ENCODE measurements around the gene ZNF101.

The ZNF101 gene

GRCh38 chr19:19668230-19669012 lies at the start of gene ZNF101:
Gene ZNF101 (plus strand): TSS chr19:19668839. CDS start chr19:19668964, 125 bp downstream.
- peak; percentile 55 to 76 for DNase-seq

- no peak for DNase-seq
Observed at GRCh38 chr19:19619181-19619848, 49.3 kb upstream of the ZNF101 start.

DNA sequence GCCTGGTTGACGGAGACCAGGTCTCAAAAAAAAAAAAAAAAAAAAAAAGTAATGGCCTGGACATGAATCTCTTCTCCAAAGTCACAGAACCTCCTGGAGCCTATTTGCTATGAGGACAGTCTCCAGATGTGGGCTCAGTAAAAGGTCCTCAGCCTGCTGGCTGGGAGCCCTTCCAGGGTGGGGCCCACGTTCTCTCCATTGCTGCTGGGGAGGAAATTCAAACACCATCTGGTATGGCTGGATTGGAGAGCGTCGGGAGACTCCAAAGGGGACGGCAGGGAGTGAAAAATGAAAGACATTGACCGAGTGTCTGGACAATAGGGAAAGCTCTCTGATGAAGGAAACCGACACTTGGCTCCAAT lies 48.8 kb upstream of the ZNF101 start:
- no peak for DNase-seq

- no peak for DNase-seq
Observed at GRCh38 chr19:19623383-19623782, 45.3 kb upstream of the ZNF101 start.

DNA sequence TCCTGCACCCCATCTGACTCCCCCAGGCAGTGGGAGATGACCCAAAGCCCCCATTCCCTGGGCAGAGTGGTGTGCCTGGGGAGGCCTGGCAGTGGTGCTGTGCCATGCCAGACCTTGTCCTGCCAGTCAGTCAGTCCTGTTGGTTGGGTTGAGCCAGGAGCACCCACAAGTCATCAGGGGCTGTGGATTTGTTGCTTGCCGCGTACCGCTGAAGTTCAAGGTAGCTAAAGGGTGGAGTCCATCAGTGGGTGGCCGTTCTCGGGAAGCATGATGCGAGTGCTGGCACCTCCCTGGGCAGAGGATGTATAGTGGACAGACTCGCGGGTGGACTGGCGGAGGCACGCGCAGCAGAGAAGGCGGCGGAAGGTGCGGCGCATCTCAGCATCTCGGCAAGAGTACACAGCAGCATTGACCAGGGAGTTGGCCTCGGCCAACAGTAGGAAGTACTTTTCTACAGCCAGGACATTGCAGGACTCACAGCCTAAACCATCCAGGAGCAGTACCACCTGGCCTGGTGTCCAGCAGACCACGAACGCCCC lies 44.5 kb upstream of the ZNF101 start:
- DNase-seq, result no peak

DNA sequence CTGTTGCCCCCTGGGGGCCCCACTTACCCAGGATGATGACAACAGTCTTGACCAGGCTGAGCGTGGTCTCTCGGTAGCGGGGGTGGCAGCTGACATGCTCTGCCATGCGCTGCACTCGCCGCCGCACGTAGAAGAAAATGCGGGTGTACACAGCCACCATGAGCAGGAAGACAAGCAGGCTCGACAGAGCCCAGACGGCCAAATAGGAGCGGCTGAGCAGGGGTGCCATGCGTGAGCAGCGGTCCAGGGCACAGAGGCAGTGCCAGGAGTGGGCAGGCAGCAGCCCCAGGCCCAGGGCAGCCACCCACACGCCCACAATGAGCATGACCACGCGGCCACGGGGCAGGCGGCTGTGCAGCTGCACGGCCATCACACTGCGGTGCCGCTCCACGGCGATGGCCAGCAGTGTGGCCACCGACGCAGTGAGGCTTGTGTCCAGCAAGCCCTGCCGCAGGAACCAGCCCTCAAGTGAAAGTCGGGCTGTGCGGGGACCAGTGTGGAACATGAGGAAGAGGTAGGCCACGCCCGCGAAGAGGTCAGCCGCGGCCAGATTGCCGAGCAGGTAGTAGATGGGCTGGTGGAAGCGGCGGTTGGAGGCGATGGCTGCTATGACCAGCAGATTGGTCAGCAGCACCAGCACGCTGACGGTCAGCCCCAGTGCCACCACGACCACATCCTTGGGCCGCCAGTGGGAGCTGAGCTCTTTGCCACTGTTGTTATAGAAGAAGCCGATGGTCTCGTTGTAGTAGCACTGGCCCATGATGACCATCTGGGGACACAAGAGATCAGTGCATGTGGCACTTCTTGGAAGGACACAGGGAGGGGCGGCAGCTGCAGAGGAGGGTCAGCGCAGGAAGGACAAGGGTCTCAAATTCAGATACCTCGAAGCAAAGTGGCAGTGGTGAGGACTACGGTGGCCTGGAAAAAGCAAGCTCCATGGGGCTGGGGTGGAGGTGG lies 41.8 kb upstream of the ZNF101 start:
- no peak for DNase-seq

DNA sequence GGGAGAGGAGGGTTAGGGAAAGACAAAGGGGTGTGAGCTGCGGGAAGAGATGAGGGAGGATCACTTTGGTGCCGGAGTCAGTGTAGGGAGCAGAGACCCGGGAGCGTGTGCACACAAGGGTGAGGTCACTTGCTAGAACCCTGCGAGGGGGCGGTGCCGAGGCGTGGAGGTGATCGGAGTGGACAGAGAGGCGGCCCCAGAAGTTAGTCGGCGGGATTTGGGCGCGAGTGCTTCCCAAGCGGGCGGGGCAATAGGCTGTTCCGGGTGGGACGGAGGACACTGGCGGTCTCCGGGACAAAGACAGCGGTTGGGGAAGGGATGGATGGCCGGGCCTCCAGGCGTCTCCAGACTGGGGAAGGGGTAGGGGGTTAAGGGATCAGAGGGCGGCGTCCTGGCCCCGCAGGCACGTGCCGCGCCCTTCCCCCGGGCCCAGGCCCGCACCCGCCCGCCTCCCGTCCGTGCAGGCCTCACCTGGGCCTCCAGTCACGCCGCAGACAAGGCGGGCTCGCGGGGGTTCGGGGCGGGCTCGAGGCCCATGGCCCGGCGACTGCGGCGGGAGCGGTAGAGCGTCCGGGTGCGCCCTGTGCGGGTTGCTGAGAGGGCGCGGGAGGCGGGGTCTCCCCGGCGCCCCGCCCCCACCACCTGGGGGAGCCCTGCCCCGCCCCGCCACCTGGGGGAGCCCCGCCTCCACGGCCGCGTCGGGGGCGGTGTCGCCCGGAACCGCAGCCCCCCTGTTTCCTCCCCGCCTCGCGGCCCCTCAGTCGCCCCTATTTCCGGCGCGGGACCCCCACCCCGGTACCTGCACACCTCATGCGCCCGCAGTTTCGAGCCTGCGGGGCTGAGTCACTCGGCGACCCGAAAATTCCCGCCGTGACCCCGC lies 40.8 kb upstream of the ZNF101 start, which contains the start of gene LPAR2:
LPAR2 (minus strand) TSS at position 600 of the 880 bp plus-strand sequence. CDS start 945 bp downstream, outside the sequence.
- no peak for DNase-seq

DNA sequence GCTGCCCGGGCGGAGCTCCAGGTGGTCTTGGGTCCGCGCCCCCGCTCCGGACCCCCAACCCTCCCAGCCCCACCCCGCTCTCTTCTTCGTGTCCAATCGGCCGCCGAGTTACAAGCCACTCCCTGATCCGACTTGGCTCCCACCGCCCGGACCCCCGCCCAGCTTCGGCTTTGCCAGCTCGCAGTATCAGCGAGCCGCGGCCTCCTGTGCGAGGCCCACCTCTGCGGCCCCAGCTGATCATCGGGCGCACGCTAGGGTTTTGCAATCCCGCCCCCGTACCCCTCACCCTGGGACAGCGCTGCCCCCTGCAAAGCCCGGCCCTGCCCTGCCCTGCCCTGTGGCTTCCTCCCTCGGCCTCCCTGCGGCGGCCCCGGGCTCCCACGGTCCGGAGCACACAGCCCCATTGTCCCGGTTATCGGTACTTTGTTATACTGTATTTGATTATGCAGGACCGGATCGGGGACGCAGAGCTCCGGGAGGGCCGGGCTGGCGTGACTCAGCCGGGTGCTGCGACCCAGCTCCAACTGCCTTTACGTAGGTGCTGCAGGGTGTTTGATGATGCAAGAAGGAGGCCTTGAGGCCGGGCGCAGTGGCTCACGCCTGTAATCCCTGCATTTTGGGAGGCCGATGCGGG lies 40.0 kb upstream of the ZNF101 start:
- DNase-seq, result no peak

DNA sequence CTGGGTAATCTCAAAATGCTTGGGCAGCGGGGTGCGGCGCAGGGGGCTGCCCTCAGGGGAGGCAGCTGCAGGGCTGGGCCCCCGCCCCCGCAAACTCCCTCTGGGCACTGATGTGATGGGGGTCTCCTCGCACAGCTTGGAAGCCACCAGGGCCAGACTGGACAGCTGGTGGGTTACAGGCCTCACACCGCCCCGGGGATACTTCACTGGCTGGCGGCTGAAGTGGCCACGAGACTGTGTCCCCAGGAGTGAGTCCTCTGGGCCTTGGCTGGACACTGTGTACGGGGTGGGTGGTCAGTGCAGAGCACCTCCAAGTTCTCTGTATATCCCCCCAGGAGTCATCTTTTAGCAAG lies 38.6 kb upstream of the ZNF101 start:
- DNase-seq, result no peak

DNA sequence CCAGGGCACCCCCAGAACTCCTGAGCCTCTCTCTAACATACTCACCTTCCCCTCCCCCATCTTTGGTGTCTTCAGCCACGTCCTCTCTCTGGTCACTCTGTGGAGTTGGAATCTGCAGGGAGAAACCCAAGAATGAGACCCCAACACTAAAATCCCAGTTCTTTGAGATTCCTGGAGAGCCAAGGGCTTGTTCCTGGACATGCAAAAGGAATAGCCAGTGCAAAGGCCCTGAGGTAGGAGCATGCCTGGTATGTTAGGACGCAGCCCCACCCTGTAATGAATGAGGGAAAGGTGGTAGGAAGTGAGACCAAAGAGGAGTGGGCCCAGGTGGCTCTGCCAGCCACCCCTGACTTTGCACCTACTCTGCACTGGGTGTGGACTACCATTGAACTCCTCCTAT lies 38.2 kb upstream of the ZNF101 start:
- DNase-seq, result no peak

- no peak for DNase-seq
Observed at GRCh38 chr19:19631346-19631745, 37.3 kb upstream of the ZNF101 start.

DNA sequence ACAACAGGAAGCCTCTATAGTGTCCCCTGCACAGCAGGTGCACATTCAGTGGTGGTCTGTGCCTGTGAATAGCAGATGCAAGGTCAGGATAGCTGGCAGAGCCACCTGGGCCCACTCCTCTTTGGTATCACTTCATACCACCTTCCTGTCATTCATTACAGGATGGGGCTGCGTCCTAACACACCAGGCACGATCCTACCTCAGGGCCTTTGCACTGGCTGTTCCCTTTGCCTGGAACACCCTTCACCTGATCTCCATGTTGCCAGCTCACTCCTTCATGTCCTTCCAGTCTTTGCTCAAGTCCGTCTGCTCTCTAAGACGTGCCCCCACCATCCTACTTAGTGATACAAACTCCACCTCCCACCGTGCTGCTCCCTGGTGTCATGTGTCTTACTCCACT lies 36.0 kb upstream of the ZNF101 start:
- no peak for DNase-seq

- DNase-seq, result no peak
Observed at GRCh38 chr19:19633711-19634515, 34.7 kb upstream of the ZNF101 start.

- no peak for DNase-seq
Observed at GRCh38 chr19:19634516-19635312, 33.9 kb upstream of the ZNF101 start.

DNA sequence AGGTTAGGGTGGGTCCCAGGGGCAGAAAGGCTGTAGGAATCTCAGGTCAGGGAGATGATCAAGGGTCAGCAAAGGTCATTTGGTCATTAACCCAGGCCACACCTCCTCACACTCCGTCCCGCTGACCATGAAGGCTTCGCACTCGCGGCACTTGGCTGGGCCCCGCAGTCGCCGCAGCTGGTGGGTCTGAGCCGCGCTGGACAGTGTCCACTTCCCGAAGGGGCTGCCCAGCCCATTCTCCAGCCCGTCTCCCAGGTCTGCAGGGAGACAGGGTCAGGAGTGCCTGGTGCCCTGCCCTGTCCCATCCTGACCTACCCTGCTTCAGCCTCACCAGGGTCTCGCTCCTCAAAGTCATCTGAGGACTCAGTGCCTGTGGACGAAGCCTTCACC lies 33.3 kb upstream of the ZNF101 start:
- no peak for DNase-seq

GRCh38 chr19:19636573-19637185 lies 32.0 kb upstream of the ZNF101 start:
- DNase-seq, result no peak

DNA sequence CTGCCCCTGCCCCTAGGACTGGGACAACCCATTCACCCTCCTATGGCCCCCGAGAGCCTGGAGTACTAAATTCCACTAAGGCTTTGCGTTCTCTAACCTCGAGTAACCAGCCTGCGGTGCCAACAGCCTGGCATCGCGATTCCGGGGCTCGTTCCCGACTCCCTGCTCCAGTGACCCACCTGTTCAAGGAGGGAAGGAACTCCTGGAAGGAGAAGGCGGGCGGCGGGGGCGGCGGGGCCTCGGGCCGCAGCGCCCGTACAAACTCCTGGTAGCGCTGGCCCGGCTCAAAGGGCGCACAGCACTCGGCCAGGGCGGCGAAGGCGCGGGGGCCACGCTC lies 31.5 kb upstream of the ZNF101 start:
- DNase-seq, result no peak

DNA sequence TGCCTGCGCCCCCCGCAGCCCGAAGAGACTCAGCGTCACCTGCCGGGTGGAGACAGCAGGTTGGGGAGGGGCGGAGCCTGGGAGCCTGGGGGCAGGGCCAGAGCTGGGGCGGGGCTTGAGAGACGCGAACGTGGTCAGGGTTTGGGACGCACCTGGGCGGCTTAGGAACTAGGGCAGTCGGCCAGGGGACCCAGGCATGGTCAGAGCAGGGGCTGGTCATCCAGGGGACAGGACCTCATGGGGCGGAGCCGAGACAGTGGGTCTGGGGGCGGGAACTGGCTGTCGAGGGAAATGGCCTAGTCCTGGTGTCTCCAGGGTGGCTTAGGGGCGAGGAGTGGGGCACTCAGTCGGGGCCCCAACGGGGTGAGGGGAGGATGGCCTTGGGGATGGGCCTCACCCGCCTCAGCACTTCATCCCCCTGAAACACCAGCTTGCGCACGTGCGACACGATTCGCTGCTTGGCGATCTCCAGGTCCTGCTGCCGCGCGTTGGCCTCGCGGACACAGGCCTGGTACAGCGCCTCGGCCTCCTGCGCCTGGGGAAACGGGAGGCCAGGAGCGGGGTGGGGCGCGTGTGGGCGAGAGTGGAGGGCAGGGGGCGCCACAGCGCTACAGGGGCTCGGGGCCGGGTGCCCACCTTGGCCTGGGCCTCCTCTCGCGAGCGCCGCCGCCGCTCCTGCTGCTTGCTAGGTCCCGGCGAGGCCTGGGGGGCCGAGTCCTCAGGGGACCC lies 31.0 kb upstream of the ZNF101 start:
- no peak for DNase-seq

Data from NCI-H187 (cell line).